ENCODE measurements around the gene L3MBTL3.

Gene L3MBTL3

GRCh38 chr6:130043344-130043743, 25.0 kb downstream of the L3MBTL3 start:
- H3K27me3 ChIP-seq (ENCODE audit: control insufficient read depth, insufficient read depth, low read length): no peaks in the 10 kb centered on the region
- TF ChIP-seq, protein P1, sequence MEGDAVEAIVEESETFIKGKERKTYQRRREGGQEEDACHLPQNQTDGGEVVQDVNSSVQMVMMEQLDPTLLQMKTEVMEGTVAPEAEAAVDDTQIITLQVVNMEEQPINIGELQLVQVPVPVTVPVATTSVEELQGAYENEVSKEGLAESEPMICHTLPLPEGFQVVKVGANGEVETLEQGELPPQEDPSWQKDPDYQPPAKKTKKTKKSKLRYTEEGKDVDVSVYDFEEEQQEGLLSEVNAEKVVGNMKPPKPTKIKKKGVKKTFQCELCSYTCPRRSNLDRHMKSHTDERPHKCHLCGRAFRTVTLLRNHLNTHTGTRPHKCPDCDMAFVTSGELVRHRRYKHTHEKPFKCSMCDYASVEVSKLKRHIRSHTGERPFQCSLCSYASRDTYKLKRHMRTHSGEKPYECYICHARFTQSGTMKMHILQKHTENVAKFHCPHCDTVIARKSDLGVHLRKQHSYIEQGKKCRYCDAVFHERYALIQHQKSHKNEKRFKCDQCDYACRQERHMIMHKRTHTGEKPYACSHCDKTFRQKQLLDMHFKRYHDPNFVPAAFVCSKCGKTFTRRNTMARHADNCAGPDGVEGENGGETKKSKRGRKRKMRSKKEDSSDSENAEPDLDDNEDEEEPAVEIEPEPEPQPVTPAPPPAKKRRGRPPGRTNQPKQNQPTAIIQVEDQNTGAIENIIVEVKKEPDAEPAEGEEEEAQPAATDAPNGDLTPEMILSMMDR (IDR thresholded peaks at IDR 0.05): no peak
- H3K4me3 ChIP-seq (ENCODE audit: low read depth, low read length): no peak overlapping the region
- H2AFZ ChIP-seq: no peak overlapping the region
- no peaks in the 10 kb centered on the region for H3K36me3 ChIP-seq (ENCODE audit: control insufficient read depth, insufficient read depth, low read length)
- H3K9ac ChIP-seq: no peak overlapping the region
- H3K79me2 ChIP-seq: no peaks in the 10 kb centered on the region
- no peaks in the 10 kb centered on the region for H3K9me3 ChIP-seq (ENCODE audit: control insufficient read depth, low read length)
- no peak overlapping the region for H3K4me2 ChIP-seq (ENCODE audit: low read length)
- H3K4me1 ChIP-seq: no peaks in the 10 kb centered on the region
- no peak overlapping the region for H3K27ac ChIP-seq

DNA sequence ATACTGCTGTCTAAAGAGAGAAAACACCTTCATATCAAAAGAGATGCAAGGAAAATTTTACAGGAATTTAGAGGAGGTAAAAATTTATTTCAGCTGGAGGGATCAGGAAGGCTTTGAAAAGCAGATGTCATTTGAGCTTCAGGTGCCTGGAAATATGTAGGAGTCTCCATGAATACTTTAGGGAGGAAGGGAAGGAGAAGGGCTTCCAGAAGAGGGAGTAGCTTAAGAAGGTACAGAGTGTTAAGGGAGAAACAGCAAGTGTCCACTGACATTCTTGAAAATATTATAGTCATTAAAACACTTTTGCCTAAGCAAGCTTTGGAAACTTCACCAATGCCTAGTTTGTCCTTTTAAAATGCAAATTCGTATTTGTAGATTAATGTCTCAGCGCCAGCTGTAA, 27.2 kb downstream of the L3MBTL3 start:
- Histone ChIP-seq H3K4me1 (no peaks in the 10 kb centered on the region), H3K9me3 (ENCODE audit: control insufficient read depth, low read length) (no peaks in the 10 kb centered on the region)

GRCh38 chr6:130046671-130047070, 28.3 kb downstream of the L3MBTL3 start:
- Histone ChIP-seq H3K79me2 (no peaks in the 10 kb centered on the region), H2AFZ (no peak overlapping the region), H3K4me3 (ENCODE audit: low read depth, low read length) (no peak overlapping the region), H3K4me1 (no peaks in the 10 kb centered on the region), H3K9me3 (ENCODE audit: control insufficient read depth, low read length) (no peaks in the 10 kb centered on the region), H3K27me3 (ENCODE audit: control insufficient read depth, insufficient read depth, low read length) (no peaks in the 10 kb centered on the region), H3K36me3 (ENCODE audit: control insufficient read depth, insufficient read depth, low read length) (no peaks in the 10 kb centered on the region), H3K4me2 (ENCODE audit: low read length) (no peak overlapping the region), H3K27ac (no peak overlapping the region), H3K9ac (no peak overlapping the region)
- TF ChIP-seq, protein P1 (IDR thresholded peaks at IDR 0.05): no peak

More for the DNA sequence above, 27.2 kb downstream of the L3MBTL3 start:
- Histone ChIP-seq H2AFZ (no peak overlapping the region), H3K79me2 (no peaks in the 10 kb centered on the region), H3K4me2 (ENCODE audit: low read length) (no peak overlapping the region), H3K4me3 (ENCODE audit: low read depth, low read length) (no peak overlapping the region), H3K27me3 (ENCODE audit: control insufficient read depth, insufficient read depth, low read length) (no peaks in the 10 kb centered on the region), H3K36me3 (ENCODE audit: control insufficient read depth, insufficient read depth, low read length) (no peaks in the 10 kb centered on the region), H3K27ac (no peak overlapping the region), H3K9ac (no peak overlapping the region)
- TF ChIP-seq, protein P1 (IDR thresholded peaks at IDR 0.05): no peak

- H3K27ac ChIP-seq: no peak overlapping the region
- H3K27me3 ChIP-seq (ENCODE audit: control insufficient read depth, insufficient read depth, low read length): no peaks in the 10 kb centered on the region
- H3K4me2 ChIP-seq (ENCODE audit: low read length): no peak overlapping the region
- H3K36me3 ChIP-seq (ENCODE audit: control insufficient read depth, insufficient read depth, low read length): no peaks in the 10 kb centered on the region
- H3K4me1 ChIP-seq: no peaks in the 10 kb centered on the region
- H3K79me2 ChIP-seq: no peaks in the 10 kb centered on the region
- TF ChIP-seq, protein P1 (IDR thresholded peaks at IDR 0.05): no peak
- H3K9ac ChIP-seq: no peak overlapping the region
- no peak overlapping the region for H2AFZ ChIP-seq
- H3K9me3 ChIP-seq (ENCODE audit: control insufficient read depth, low read length): no peaks in the 10 kb centered on the region
- no peak overlapping the region for H3K4me3 ChIP-seq (ENCODE audit: low read depth, low read length)
Observed at GRCh38 chr6:130047088-130047995, 29.0 kb downstream of the L3MBTL3 start.

DNA sequence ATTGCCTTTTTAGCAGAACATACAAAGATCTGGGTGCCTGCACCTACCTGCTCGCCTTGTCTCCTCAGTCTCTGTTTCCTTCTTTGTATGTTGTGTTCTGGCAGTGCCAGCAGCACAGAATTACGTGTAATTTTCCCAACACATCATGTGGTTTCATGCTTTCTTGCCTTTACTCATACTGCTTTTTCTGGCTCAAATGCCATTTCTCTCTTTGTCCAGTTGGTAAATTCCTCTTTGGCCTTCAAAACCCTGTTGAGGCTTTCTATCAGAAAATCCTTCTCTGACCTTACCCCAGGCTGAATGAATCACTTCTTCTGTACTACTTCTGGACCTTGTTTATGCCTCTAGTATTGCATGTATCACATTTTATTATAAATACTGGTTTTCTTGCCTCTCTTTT, 31.8 kb downstream of the L3MBTL3 start:
- TF ChIP-seq, protein P1 (IDR thresholded peaks at IDR 0.05): no peak
- Histone ChIP-seq H3K27me3 (ENCODE audit: control insufficient read depth, insufficient read depth, low read length) (no peaks in the 10 kb centered on the region), H3K36me3 (ENCODE audit: control insufficient read depth, insufficient read depth, low read length) (no peaks in the 10 kb centered on the region), H3K4me1 (no peaks in the 10 kb centered on the region), H3K27ac (no peak overlapping the region), H3K9ac (no peak overlapping the region), H3K4me3 (ENCODE audit: low read depth, low read length) (no peak overlapping the region), H3K4me2 (ENCODE audit: low read length) (no peak overlapping the region), H3K79me2 (no peaks in the 10 kb centered on the region), H3K9me3 (ENCODE audit: control insufficient read depth, low read length) (no peaks in the 10 kb centered on the region), H2AFZ (no peak overlapping the region)

All from parathyroid adenoma (tissue), 2 donors.